ENCODE measurements around the gene RUVBL2.
A peak's percentile ranks its signal among the peaks of the same experiment; 100 is the strongest.

The RUVBL2 gene

GRCh38 chr19:48964205-48965039 is 29.3 kb upstream of the RUVBL2 start:
- peak; percentile 46 for DNase-seq (ENCODE audit: low spot score)

- DNase-seq (ENCODE audit: low spot score) = peak; percentile 96
Measured at GRCh38 chr19:48965040-48965805, 28.5 kb upstream of the RUVBL2 start, which contains the start of gene FTL. FTL (plus strand) TSS chr19:48965309; CDS start chr19:48965508, 199 bp downstream.

- DNase-seq (ENCODE audit: low spot score) = peak; percentile 90
Measured at GRCh38 chr19:48965806-48966540, 27.7 kb upstream of the RUVBL2 start.

- no peak for DNase-seq (ENCODE audit: low spot score)
Measured at GRCh38 chr19:48966541-48967345, 26.9 kb upstream of the RUVBL2 start.

GRCh38 chr19:48967346-48968178 is 26.1 kb upstream of the RUVBL2 start:
- no peak for DNase-seq (ENCODE audit: low spot score)

GRCh38 chr19:48968179-48968661 is 25.5 kb upstream of the RUVBL2 start:
- no peak for DNase-seq (ENCODE audit: low spot score)

- no peak for DNase-seq (ENCODE audit: low spot score)
Measured at GRCh38 chr19:48968813-48969218, 24.9 kb upstream of the RUVBL2 start.

GRCh38 chr19:48969276-48970138 is 24.2 kb upstream of the RUVBL2 start:
- DNase-seq (ENCODE audit: low spot score) = peak; percentile 72

GRCh38 chr19:48970139-48970766 is 23.4 kb upstream of the RUVBL2 start:
- no peak for DNase-seq (ENCODE audit: low spot score)

- DNase-seq (ENCODE audit: low spot score) = peak; percentile 77
Measured at GRCh38 chr19:48970923-48971395, 22.7 kb upstream of the RUVBL2 start.

- DNase-seq (ENCODE audit: low spot score) = no peak
Measured at GRCh38 chr19:48975947-48976847, 17.5 kb upstream of the RUVBL2 start.

GRCh38 chr19:48977061-48977460 is 16.6 kb upstream of the RUVBL2 start:
- no peak for DNase-seq (ENCODE audit: low spot score)

- no peak for DNase-seq (ENCODE audit: low spot score)
Measured at GRCh38 chr19:48982280-48982679, 11.4 kb upstream of the RUVBL2 start.

- DNase-seq (ENCODE audit: low spot score) = no peak
Measured at GRCh38 chr19:48985711-48986110, 8.0 kb upstream of the RUVBL2 start.

- DNase-seq (ENCODE audit: low spot score) = no peak
Measured at GRCh38 chr19:48986211-48986610, 7.5 kb upstream of the RUVBL2 start.

- no peak for DNase-seq (ENCODE audit: low spot score)
Measured at GRCh38 chr19:48987323-48987722, 6.4 kb upstream of the RUVBL2 start.

GRCh38 chr19:48988286-48988685 is 5.4 kb upstream of the RUVBL2 start:
- no peak for DNase-seq (ENCODE audit: low spot score)

GRCh38 chr19:48988860-48989259 is 4.8 kb upstream of the RUVBL2 start:
- no peak for DNase-seq (ENCODE audit: low spot score)
